ENCODE measurements around the gene NARS2.
"Not testable (repeated sequence)": the region's sequence is repeated elsewhere in the genome, so short reads cannot be mapped to it uniquely, and the experiment has no call there.

NARS2 gene

GRCh38 chr11:78540256-78540655 lies 34.4 kb downstream of the NARS2 start:
- DNase-seq, result no peak

- no peak for DNase-seq
Observed at GRCh38 chr11:78539506-78539905, 35.2 kb downstream of the NARS2 start.

- DNase-seq, result no peak
Observed at GRCh38 chr11:78536933-78537332, 37.7 kb downstream of the NARS2 start.

- DNase-seq, result no peak
Observed at GRCh38 chr11:78535920-78536319, 38.7 kb downstream of the NARS2 start.

GRCh38 chr11:78535027-78535426 lies 39.6 kb downstream of the NARS2 start:
- no peak for DNase-seq

GRCh38 chr11:78533399-78533798 lies 41.3 kb downstream of the NARS2 start:
- no peak for DNase-seq

GRCh38 chr11:78532991-78533390 lies 41.7 kb downstream of the NARS2 start:
- DNase-seq, result no peak

- no peak for DNase-seq
Observed at GRCh38 chr11:78526497-78527146, 48.0 kb downstream of the NARS2 start.

- DNase-seq, result no peak
Observed at GRCh38 chr11:78525720-78526119, 48.9 kb downstream of the NARS2 start.

- DNase-seq, result no peak
Observed at GRCh38 chr11:78520230-78520629, 54.4 kb downstream of the NARS2 start.

GRCh38 chr11:78516281-78516680 lies 58.4 kb downstream of the NARS2 start:
- DNase-seq, result no peak

GRCh38 chr11:78514922-78515502 lies 59.7 kb downstream of the NARS2 start:
- no peak for DNase-seq

- not testable (repeated sequence) for DNase-seq
Observed at GRCh38 chr11:78513085-78513484, 61.6 kb downstream of the NARS2 start.

GRCh38 chr11:78510597-78510996 lies 64.1 kb downstream of the NARS2 start:
- DNase-seq, result no peak

- no peak for DNase-seq
Observed at GRCh38 chr11:78510025-78510596, 64.6 kb downstream of the NARS2 start.

- no peak for DNase-seq
Observed at GRCh38 chr11:78504708-78505107, 70.0 kb downstream of the NARS2 start.

GRCh38 chr11:78504181-78504580 lies 70.5 kb downstream of the NARS2 start:
- DNase-seq, result no peak

- DNase-seq, result no peak
Observed at GRCh38 chr11:78499971-78500370, 74.7 kb downstream of the NARS2 start.

- no peak for DNase-seq
Observed at GRCh38 chr11:78497293-78497692, 77.4 kb downstream of the NARS2 start.

GRCh38 chr11:78493413-78493975 lies 81.2 kb downstream of the NARS2 start:
- no peak for DNase-seq

- DNase-seq, result no peak
Observed at GRCh38 chr11:78492973-78493372, 81.7 kb downstream of the NARS2 start.

GRCh38 chr11:78489184-78489583 lies 85.5 kb downstream of the NARS2 start:
- DNase-seq, result no peak

GRCh38 chr11:78478536-78478935 lies 96.1 kb downstream of the NARS2 start:
- DNase-seq, result no peak

- no peak for DNase-seq
Observed at GRCh38 chr11:78476066-78476465, 98.6 kb downstream of the NARS2 start.

Measured in NCI-H524 (cell line).